ENCODE results near the gene CIT. TPM values are rescaled to one million over a fixed set of nuclear protein-coding genes. Genes with fewer than 3 reads are reported as not detected.

CIT gene
- total RNA-seq, 4 donors from 2014 or later: 5.1 to 14.0 (median 8.5) TPM

- intact Hi-C loops (cut with DNase I; ENCODE audit: low total_unique reads): no loop called here
- no peak overlapping the region for H3K4me3 ChIP-seq (ENCODE audit: low read depth, poor library complexity, severe bottlenecking)
- 82 to 94% methylated on average over 3 of the region's 3 CpGs for WGBS, 2 donors
- no peak for TF ChIP-seq POLR2A (IDR thresholded peaks at IDR 0.05)
- TF ChIP-seq, protein P1, sequence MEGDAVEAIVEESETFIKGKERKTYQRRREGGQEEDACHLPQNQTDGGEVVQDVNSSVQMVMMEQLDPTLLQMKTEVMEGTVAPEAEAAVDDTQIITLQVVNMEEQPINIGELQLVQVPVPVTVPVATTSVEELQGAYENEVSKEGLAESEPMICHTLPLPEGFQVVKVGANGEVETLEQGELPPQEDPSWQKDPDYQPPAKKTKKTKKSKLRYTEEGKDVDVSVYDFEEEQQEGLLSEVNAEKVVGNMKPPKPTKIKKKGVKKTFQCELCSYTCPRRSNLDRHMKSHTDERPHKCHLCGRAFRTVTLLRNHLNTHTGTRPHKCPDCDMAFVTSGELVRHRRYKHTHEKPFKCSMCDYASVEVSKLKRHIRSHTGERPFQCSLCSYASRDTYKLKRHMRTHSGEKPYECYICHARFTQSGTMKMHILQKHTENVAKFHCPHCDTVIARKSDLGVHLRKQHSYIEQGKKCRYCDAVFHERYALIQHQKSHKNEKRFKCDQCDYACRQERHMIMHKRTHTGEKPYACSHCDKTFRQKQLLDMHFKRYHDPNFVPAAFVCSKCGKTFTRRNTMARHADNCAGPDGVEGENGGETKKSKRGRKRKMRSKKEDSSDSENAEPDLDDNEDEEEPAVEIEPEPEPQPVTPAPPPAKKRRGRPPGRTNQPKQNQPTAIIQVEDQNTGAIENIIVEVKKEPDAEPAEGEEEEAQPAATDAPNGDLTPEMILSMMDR (IDR thresholded peaks at IDR 0.05): no peak
- no peak for DNase-seq (ENCODE audit: low spot score in 2 of 2)
Measured at GRCh38 chr12:119715268-119715620, 161.9 kb downstream of the CIT start.

DNA sequence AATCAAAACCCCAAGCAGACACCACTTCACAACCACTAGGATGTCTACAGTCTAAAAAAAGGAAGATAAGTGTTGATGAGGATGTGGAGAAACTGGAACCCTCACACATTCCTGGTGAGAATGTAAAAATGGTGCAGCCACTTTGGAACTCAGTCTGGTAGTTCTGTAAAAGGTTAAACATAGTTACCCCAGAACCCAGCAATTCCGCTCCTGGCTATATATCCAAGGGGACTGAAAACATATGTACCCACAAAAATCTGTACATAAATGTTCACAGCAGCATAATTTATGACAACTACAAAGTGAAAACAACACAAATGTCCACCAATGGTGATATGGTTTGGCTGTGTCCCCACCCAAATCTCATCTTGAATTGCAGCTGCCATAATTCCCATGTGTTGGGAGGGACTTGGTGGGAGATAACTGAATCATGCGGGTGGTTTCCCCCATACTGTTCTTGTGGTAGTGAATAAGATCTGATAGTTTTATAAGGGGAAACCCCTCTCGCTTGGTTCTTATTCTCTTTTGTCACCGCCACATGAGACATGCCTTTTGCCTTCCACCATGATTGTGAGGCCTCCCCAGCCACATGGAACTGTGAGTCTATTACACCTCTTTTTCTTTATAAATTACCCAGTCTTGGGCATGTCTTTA, 162.4 kb downstream of the CIT start:
- TF ChIP-seq, protein P1 (IDR thresholded peaks at IDR 0.05): no peak
- TF ChIP-seq POLR2A (IDR thresholded peaks at IDR 0.05): no peak
- 93 to 99% methylated on average over 4 of the region's 4 CpGs for WGBS, 2 donors
- DNase-seq (ENCODE audit: low spot score in 2 of 2): no peak
- no peak overlapping the region for H3K4me3 ChIP-seq (ENCODE audit: low read depth, poor library complexity, severe bottlenecking)
- intact Hi-C loops (cut with DNase I; ENCODE audit: low total_unique reads): no loop called here

DNA sequence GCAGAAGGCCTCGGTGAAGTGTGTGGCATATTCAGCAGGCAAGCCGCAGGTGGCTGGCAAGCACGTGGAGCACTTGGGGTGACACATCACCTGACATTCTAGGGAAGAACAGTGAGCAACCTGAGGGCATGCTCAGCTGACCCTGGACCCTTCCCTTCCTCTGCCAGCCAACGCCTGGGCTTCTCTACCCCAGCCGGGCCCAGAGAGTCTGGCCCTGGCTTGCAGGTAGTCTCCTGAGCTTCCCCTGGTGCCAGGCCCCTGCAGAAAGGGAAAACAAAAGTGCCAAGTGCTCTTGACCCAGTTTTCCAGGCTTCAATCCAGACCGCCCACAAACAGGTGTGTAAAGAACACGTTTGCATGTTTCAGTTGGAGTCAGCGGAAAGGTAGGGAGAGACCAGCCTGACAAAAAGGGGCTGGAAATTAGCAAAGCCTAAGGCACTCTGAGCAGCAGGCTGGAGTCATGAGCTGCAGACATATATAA, 163.5 kb downstream of the CIT start:
- no peak overlapping the region for H3K4me3 ChIP-seq (ENCODE audit: low read depth, poor library complexity, severe bottlenecking)
- DNase-seq (ENCODE audit: low spot score in 2 of 2): peak in 1 of 2 donors; percentile 73
- TF ChIP-seq, protein P1 (IDR thresholded peaks at IDR 0.05): no peak
- TF ChIP-seq POLR2A (IDR thresholded peaks at IDR 0.05): no peak
- intact Hi-C loops (cut with DNase I; ENCODE audit: low total_unique reads): no loop called here
- 54 to 70% methylated on average over 8 of the region's 8 CpGs for WGBS, 2 donors

DNA sequence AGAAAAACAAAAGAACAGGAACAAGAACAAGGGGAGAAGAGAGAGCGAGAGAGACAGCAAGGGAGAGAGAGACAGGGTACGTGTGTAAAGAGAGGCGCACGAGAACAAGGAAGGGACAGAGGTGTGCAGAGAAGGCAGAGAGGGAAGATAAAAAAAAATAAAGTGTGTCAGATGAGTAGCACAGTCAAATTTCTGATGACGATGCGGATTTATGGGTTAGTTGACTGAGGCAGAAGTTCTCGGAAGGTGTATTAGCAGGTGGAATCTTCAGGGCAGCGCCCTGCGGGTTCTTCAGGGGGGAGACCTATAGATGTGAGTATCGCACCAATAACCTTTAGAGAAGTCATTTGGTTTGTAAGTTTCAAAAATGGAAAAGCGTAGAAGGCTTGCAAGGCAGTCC, 164.4 kb downstream of the CIT start:
- TF ChIP-seq, protein P1 (IDR thresholded peaks at IDR 0.05): no peak
- no peak for TF ChIP-seq POLR2A (IDR thresholded peaks at IDR 0.05)
- H3K4me3 ChIP-seq (ENCODE audit: low read depth, poor library complexity, severe bottlenecking): no peak overlapping the region
- intact Hi-C loops (cut with DNase I; ENCODE audit: low total_unique reads): no loop called here
- no peak for DNase-seq (ENCODE audit: low spot score in 2 of 2)
- 96 to 98% methylated on average over 11 of the region's 11 CpGs for WGBS, 2 donors

GRCh38 chr12:119711693-119712092, 165.4 kb downstream of the CIT start:
- WGBS, 2 donors: 94 to 98% methylated on average over 4 of the region's 4 CpGs
- no peak overlapping the region for H3K4me3 ChIP-seq (ENCODE audit: low read depth, poor library complexity, severe bottlenecking)
- intact Hi-C loops (cut with DNase I; ENCODE audit: low total_unique reads): no loop called here
- peak in 1 of 2 donors; percentile 61 for DNase-seq (ENCODE audit: low spot score in 2 of 2)
- TF ChIP-seq, protein P1 (IDR thresholded peaks at IDR 0.05): no peak
- TF ChIP-seq POLR2A (IDR thresholded peaks at IDR 0.05): no peak

Data from lower leg skin (tissue), 4 donors.